DND-41 (cell line): ENCODE data around the gene F8.

Experiments
- CTCF ChIP-seq: IDR thresholded peaks from 2 replicates; pipeline ENCODE4 v1.5.1; 2012; ENCODE audit warnings: borderline replicate concordance, low read length, moderate library complexity, mild to moderate bottlenecking; ENCODE audit not compliant: poor library complexity, severe bottlenecking; ENCODE audit errors: extremely low read depth
- EZH2 ChIP-seq: IDR thresholded peaks from 3 replicates; pipeline ENCODE4 v1.6.1; 2012; ENCODE audit warnings: borderline replicate concordance, low read depth, mild to moderate bottlenecking, moderate library complexity, low read length, inconsistent platforms; ENCODE audit not compliant: severe bottlenecking

- no peak for TF ChIP-seq CTCF
- TF ChIP-seq EZH2: no peak
Measured at GRCh38 chrX:155031657-155032056, 9.1 kb upstream of the F8 start.
